Loucy (cell line): ENCODE measurements around the gene ACTN1.

Experiments
- CTCF ChIP-seq: fragments of 200-600 bp; sonication (generic); conservative IDR thresholded peaks from 2 replicates; pipeline ENCODE4 v1.5.1; 2014; ENCODE audit warnings: mild to moderate bottlenecking, antibody characterized with exemption, low read length
- EZH2phosphoT487 ChIP-seq: fragments of 200-600 bp; IDR thresholded peaks from 2 replicates; pipeline ENCODE4 v1.6.1; 2018; ENCODE audit warnings: antibody characterized with exemption, mild to moderate bottlenecking, moderate library complexity, borderline replicate concordance

GRCh38 chr14:68884031-68885030 lies 94.8 kb downstream of the ACTN1 start:
- no peak for TF ChIP-seq CTCF
- TF ChIP-seq EZH2phosphoT487: no peak
